Hepatic stellate cell (primary cell): ENCODE measurements around the gene PDK3.

Source experiments
- DNase-seq: peaks from one replicate; pipeline ENCODE4 v3.0.0; 2011; ENCODE audit warnings: low spot score

Gene PDK3

DNA sequence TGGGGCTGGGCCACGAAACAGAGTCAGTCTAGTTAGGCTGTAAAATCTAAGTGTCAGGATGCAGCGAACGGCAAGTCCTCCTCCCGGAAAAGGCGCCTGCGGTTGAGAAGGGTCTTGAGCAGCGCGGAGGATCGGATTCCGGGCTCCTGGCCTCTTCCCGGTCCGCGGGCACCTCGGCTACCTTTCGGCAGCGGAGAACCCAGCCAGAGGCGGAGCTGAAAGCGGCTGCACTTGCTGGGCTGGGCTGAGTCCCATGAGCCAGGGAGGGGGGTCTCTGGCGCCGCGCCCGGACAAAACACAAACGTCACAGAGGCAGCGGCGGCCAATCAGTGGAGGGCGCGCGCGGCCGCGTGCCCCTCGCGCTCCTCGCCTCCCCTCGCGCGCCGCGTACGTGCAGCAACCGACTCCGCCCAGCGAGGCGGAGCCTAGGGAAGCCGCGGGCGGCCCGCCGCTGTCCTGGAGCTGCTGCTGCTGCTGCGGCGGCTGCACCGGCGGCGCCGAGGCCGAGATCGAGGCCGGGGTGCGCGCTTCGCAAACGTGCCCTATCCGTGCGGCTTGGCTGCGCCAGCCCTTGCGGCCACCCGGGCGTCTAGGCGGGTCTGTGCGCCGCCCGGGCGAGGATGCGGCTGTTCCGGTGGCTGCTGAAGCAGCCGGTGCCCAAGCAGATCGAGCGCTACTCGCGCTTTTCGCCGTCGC, at the start of gene PDK3:
PDK3 (plus strand) TSS at position 451 of the 696 bp plus-strand sequence; CDS start at position 621, 170 bp downstream.
- peak; percentile 59 for DNase-seq

DNA sequence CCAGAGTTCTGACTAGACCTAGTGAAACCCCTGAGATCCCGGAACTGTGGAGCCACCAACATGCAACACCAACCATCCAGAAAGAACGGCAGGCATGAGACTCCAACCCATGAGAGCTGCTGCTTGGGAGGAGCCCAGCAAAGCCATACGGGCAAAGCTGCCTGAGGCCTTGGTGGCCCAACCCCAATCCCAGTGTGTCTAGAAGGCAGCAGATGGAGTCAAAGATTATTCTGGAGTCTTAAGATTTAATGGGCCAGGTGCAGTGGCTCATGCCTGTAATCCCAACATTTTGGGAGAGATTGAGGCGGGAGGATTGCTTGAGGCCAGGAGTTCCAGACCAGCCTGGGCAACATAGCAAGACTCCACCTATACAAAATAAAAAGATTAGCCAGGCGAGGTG, 49.2 kb upstream of the PDK3 start:
- no peak for DNase-seq

DNA sequence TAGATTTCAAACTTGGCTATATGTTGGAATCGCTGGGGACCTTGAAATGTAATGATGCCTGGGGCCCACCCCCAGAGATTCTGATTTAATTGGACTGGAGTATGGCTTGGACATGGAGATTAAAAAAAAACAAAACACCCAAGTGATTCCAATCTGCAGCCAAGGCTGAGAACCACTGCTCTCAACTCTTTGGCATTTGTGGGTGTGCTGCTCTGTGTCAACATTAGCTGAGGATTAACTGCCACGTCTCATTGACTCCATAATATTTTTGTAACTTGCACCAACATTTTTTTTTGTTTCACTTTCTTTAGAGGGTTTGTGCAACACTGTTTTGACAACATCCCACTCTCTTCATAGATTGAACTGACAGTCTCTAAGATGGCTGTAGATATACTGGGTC, 41.1 kb upstream of the PDK3 start:
- DNase-seq = no peak

DNA sequence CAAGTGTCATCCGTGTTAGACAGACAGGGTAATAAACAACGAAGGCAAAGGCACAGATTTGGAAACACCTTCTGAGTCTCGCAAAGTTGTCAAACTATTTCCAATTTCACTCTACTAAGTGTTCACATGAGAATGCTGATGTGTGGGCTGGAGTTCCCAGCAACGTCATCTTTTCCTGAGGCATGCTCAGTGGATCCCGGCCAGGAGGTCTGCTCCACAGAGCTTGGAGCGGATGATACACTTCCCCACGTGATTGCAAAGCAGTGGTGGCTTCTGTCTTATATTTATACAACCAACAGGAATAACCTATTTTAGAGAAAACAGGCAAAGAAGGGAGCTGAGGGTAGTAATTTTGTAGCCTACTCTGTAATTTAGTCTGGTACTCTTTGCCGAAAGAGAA, 40.1 kb upstream of the PDK3 start:
- DNase-seq = peak; percentile 19

DNA sequence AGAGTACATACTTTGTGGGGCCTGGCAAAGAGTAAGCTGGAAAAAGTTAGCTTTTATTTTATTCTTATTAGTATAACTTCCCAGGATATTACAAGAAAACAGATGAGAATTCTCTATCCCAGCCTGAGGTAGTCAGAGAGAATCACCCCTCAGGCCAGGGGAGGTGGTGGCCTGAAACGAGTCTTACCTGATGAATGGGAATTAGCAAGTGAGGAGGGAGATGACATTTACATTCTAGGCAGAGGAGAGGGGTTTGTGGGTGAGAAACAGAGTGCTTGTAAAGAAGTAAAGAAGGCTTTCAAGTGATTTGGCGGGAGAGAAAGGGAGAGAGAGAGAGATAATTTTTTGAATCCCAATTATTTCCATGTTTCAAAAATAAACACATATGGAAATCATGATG, 39.3 kb upstream of the PDK3 start:
- DNase-seq = no peak

DNA sequence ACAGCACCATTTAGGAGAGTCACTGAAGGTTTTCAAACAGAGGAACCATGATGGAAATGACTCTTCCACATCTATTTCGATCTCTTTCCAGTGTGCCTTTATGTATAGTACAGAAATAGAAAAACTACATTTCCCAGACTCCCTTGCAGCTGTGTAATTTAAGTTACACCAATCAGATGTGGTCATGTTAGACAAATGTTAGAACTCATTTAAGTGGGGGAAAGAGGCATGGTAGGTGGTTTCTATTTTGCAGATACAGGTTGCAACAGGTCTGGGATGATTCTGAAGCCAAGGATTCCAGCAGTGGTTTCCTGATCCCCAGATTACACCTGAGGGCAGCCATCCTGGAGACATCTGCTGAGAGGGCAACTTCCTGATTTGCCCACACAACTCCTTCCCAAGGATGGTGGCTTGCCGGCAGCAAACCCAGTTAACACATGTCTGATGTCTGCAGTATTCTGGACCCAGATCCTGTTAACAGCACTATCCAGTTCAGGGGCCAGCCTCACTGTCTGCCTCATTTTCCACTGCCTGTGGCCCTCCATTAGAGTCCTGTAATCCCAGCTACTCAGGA, 38.7 kb upstream of the PDK3 start:
- DNase-seq = no peak

DNA sequence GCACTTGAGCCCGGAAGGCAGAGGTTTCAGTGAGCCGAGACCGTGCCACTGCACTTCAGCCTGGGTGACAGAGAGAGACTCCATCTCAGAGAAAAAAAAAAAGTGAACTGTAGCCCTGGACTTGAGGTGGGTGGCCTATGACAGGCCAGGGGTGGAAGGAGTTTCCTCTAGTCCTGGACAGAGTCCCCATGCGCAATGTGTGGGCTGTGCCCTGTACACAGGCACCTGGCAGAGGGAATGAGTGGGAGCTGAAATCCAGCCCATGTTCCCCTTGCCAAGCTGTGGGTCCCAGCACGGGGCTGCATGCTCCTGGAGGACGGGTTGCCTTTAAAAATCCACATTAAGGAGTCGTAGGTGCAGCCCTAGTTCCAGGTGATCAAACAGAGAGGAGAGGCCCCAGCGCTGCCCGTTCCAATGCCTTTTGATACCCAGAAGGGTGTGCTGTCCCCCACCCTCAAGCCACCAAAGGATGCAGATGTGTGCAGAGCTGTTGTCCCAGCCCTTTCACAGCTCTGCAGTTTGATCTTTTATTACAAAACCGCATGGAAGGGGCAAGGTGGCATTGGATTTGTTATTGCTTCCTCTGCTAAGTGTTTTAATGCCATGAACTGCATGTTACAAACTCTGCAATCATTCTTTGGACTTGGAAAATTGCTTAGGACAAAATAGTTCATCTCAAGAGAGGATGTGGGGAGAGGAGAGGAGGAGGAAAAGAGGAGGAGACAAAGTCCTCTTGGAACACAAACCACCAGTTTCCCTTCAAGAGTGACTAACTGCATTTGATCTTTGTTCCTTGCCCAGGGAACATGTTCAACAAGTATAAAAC, 38.0 kb upstream of the PDK3 start:
- DNase-seq = no peak

DNA sequence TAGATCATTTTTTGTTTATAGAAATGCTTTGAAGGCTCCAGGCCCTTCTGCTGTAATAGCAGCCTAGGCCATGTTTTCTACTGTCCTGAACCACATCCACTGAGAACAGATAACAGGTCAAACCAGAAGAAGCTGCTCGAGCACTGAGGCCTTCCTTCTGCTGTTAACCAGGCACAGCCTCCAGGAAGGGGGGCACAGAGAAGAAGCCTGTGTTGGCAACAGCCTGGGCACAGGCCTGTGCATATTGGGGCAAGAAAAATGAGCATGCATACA, 37.4 kb upstream of the PDK3 start:
- DNase-seq = no peak

DNA sequence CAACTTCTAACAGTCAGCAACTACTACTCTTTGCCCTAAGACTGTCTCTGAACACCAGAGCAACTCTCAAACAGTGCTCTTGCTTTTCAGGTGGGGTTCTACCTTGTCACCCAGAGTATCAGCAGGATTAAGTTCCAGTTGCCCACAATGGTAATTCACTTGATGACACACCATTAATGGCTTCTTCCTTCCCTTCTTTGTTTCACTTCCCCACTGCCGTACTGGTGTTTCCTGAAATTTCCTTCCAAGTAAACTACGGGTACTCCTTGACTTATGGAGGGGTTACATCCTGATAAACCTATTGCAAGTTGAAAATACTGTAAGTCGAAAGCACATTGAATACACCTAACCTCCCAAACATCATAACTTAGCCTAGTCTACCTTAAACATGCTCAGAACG, 36.6 kb upstream of the PDK3 start:
- DNase-seq = no peak

DNA sequence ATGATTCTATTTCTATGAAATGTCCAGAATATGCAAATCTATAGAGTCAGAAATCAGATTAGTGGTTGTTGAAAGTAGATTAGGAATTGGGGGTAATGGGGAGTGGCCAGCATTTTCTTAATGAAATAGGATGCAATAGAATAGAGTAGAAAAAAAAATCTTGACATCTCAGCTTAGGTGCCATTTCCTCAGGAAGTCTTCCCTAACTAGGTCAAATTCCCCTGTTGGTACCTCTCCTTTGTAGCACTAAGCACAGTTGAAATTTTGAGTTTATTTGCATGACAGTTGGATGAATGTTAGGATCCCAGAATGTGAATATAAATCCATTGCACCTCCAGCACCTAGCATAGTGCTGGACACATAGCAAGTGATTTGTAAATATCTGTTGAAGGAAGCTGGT, 30.0 kb upstream of the PDK3 start:
- no peak for DNase-seq

DNA sequence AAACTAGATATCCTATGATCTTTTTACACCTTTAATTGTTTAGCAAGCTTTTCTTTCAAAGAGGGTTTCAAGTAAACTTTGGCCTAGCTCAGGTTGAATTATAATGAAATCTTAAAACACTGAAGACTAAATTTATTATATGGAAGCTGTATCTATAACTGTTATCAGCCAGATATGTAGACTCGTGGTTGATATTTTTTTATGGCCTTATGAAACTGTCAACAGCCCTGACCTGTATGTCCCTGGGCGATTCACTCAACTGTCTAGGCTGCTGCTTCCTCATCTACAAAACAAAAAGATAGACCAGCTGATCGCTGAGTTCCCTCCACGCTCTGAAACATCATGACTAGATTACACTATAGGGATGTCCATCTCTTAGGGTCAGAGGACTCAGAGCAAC, 21.2 kb upstream of the PDK3 start:
- DNase-seq = no peak

DNA sequence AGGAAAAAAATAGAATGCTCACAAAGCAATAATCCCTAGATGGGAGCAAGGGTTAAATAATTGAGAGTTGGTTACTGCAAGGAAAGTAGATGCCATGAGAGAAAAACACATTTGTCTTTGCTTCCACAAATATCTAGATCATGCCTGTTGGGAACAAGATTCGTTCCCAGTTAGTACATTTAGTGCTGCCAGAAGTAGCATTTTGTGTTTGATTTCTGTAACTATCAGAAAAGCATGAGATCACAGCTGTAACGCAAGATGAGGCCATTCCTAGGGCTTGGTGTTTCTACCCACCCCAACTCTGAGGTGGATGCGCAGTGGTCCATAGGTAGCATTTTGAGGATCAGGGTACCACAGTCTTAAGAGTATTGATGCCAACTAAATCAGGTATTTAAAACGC, 20.4 kb upstream of the PDK3 start:
- DNase-seq = no peak

DNA sequence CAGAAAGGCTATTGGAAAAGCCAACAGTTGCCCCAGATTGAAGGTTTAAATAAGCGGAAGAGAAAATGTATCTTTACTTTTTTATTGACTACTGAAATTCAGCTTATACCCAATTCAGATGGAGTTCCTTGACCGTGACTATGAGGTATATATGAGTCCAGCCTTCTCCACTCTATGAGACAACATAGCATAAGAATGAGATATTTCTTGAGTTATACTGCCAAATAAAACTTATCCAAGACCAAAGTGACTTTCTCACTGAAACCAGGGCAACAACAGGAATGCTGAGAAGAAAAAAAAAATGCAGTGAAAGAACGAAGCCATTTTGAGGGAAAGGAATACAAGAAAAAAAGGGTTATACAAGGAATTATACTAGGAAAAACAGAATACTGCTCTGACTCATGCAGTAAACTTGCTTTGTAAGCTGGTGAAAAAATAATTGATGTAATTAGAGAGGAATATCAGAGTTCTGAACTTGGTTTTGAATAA, 16.3 kb upstream of the PDK3 start:
- no peak for DNase-seq

DNA sequence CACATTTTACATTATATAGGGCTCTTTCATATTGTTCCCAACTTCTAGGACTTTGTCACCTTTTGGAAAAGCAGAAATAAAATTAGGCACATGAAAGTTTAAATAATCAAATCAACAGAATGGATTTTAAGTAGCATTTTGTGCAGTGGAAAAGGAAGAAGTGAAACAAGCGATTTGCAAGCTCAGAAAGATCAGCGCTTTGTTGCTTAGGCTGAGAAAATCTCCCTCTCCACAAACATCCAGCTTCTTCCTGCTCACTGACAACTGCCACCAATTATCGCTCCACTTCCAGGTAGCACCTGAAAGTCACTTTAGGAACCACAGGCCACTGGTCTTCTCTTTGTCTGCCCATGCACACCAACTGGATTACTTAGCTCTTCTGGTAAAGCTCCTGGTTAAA, 2.0 kb upstream of the PDK3 start:
- no peak for DNase-seq

DNA sequence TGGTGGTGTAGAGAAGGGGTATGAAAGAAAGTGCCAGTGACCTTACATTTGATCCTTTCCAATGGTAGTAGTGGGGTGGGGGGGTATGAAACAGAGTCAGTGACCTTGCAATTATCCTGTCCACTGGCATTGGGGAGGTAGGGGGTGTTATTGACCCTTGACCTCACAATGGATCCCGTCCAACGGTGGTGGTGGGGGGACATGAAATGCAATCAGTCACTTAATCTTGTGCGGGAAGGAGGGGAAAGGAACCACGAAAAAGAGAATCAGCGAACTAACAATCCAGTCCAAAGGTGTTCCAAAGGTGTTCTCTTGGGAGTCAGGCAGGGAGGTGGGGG, 619 bp upstream of the PDK3 start:
- DNase-seq = no peak

DNA sequence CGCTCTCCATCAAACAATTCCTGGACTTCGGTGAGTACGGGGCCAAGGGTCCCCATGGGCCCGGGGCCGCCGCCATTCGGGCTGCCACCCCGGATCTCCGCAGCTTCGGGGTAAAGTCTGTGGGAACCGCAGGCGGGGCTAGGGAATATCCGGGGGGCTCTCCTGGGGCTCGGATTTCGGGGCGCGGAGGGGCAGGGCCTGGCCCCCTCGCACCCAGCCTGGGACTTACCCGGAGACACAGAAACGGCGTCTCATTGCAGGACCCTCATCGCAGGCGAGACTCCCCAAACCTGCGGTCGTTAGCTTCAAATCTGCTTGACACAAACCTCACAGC, 413 bp downstream of the PDK3 start:
- DNase-seq = no peak

DNA sequence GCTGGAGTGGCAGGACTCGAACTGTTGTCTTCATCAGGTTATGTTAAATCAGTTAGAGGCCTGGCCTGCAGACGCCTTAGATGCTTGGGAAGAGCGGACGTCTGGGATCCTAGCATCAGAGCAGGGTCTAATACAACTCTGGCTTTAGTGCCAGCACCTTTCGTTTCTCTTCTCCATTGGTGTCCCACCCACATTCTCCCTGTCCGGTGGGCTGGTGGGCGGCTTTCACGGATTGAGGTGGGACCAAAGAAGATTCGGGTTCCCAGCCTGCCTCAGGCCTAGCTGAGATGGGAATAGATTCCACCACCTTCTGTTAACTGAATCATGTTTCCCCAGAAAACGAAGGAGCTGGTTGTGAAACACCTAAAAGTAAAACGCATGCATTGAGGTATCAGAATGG, 939 bp downstream of the PDK3 start:
- DNase-seq = no peak

DNA sequence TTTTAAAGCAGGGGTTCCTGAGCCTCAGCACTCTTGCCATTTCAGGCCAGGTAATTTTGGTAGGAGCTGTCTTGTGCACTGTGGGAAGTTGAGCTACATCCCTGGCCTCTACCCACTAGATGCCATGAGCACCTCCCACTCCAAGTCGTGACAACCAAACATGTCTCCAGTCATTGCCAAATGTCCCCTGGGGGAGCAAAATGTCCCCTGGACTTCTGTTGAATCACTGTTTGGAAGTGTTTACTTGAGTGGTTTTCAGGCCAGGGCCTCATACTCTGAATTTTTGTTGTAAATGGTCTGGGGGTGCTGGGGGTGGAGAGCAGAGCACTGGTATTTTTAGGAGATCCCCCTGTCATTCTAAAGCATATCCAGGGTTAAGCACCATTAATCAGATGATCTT, 3.2 kb downstream of the PDK3 start:
- DNase-seq = no peak

DNA sequence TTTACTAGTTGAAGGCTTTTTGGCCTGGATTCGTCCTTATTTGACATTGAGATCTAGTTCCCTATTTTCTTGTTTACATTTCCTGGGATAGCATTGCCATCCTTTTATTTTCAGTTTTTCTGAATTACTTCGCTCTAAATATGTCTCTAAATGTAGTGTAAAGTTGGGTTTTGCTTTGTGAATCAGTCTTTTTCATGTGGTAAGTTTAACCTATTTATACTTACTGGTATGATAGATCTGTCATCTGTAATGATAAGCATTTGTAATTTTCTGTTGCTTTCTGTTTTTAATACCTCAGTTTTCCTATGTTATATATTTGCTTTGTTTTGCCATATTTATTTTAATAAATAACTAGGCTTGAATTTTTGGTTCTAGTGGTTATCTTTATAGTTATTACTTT, 6.7 kb downstream of the PDK3 start:
- DNase-seq = no peak

DNA sequence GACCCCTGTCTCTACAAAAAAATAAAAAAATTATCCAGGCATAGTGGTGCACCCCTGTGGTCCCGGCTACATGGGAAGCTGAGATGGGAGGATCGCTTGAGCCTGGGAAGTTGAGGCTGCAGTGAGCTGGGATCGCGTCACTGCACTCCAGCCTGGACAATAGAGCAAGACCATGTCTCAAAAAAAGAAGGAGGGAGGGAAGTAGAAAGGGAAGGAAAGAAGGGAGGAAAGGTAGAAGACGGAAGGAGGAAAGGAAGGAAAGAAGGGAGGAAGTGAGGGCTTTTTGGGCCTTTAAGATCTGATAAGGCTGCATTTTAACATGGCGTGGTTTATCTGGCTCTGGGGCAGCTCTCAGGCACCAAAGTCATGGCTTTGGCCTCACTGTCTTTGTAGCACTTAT, 10.4 kb downstream of the PDK3 start:
- no peak for DNase-seq

DNA sequence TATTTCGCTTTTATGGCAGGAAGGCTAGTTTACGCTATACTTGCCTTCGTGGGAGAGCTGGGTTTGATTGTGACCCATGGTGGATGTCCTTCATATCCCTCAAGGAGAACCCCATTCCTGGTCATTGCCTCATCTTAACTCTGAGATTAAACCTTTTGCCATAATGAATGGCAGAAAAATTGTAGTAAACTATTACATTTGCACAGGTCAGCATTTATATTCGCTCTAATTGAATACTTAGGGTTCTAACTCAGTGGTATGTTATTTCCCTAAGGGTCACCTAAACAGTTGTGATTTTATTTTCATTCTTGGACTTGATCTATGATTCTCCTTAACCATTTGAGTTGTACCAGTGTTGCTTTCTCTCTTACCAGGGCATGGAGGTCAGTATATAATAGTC, 13.4 kb downstream of the PDK3 start:
- no peak for DNase-seq

DNA sequence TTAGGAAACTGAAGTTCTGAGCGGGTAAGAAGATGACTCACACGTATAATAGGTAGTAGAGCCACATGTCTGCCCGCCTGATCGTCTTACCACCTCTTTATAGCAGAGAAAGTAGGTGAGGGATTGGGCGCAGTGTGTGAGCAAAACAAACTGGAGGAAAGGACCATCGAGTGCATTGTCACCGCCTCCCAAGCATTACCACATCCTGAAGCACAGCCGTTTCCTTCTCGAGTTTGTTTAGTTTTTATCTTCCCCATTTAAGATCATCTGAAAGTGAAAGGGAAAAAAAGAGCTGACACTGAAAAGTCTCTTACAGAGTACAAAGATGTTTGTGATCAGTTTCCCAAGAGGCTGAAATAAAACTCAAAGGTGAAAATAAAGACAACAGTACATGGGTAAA, 14.8 kb downstream of the PDK3 start:
- no peak for DNase-seq

DNA sequence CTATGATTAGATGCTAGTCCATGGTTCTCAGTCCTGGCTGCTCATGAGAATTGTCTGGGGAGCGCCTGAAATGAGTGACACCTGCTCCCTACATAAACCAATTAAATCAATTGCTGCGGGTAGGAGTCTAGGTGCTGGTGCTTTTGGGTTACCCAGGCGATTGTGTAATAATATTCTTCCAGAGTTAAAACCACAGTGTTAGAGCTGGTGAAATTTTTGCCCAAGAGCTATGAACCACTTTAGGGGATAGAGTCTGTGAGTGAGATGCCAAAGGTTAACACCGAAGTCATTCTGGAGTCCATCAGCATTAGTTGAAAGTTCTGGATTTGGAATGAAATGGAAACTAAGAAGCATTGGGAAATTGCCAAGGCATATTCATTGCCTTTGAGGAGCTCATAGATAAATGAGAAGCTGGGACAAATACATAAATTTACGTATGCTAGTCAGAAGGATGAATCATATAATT, 15.3 kb downstream of the PDK3 start:
- no peak for DNase-seq
